ENCODE measurements around the gene PPEF2.

GRCh38 chr4:75939890-75940691, 37.8 kb upstream of the PPEF2 start:
- TF ChIP-seq, protein P1, sequence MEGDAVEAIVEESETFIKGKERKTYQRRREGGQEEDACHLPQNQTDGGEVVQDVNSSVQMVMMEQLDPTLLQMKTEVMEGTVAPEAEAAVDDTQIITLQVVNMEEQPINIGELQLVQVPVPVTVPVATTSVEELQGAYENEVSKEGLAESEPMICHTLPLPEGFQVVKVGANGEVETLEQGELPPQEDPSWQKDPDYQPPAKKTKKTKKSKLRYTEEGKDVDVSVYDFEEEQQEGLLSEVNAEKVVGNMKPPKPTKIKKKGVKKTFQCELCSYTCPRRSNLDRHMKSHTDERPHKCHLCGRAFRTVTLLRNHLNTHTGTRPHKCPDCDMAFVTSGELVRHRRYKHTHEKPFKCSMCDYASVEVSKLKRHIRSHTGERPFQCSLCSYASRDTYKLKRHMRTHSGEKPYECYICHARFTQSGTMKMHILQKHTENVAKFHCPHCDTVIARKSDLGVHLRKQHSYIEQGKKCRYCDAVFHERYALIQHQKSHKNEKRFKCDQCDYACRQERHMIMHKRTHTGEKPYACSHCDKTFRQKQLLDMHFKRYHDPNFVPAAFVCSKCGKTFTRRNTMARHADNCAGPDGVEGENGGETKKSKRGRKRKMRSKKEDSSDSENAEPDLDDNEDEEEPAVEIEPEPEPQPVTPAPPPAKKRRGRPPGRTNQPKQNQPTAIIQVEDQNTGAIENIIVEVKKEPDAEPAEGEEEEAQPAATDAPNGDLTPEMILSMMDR (conservative IDR thresholded peaks at IDR 0.05) = no peak
- no peak for TF ChIP-seq EZH2 (IDR thresholded peaks at IDR 0.05; ENCODE audit: low read depth)

Data from PC-9 (cell line).